ENCODE measurements around the gene DYNC2I2.

DNA sequence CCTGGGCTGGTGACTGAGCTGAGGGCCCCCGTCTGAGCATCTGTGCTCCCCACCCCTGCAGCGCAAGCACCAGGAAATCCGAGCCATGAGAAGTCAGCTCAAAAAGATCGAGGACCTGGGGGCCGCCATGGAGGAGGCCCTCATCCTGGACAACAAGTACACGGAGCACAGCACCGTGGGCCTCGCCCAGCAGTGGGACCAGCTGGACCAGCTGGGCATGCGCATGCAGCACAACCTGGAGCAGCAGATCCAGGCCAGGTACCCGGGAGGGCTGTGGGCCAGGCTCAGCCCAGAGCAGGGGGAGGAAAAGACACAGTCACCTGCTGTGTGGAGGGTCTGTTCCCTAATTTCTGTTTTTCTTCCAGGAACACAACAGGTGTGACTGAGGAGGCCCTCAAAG is 24.6 kb downstream of the DYNC2I2 start:
- no peak for TF ChIP-seq MYC (IDR thresholded peaks at IDR 0.05; ENCODE audit: low read depth, low read length)
- TF ChIP-seq, protein P1, sequence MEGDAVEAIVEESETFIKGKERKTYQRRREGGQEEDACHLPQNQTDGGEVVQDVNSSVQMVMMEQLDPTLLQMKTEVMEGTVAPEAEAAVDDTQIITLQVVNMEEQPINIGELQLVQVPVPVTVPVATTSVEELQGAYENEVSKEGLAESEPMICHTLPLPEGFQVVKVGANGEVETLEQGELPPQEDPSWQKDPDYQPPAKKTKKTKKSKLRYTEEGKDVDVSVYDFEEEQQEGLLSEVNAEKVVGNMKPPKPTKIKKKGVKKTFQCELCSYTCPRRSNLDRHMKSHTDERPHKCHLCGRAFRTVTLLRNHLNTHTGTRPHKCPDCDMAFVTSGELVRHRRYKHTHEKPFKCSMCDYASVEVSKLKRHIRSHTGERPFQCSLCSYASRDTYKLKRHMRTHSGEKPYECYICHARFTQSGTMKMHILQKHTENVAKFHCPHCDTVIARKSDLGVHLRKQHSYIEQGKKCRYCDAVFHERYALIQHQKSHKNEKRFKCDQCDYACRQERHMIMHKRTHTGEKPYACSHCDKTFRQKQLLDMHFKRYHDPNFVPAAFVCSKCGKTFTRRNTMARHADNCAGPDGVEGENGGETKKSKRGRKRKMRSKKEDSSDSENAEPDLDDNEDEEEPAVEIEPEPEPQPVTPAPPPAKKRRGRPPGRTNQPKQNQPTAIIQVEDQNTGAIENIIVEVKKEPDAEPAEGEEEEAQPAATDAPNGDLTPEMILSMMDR (IDR thresholded peaks at IDR 0.05; ENCODE audit: low read depth, low read length) = no peak
- no peak for TF ChIP-seq POLR2A (IDR thresholded peaks at IDR 0.05; ENCODE audit: extremely low read depth, insufficient read length)
- TF ChIP-seq, protein P2, sequence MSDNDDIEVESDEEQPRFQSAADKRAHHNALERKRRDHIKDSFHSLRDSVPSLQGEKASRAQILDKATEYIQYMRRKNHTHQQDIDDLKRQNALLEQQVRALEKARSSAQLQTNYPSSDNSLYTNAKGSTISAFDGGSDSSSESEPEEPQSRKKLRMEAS (IDR thresholded peaks at IDR 0.05; ENCODE audit: low read depth, low read length) = no peak
